Measurements from ENCODE around the gene APMAP. TPM values are rescaled to one million over a fixed set of nuclear protein-coding genes. Genes with fewer than 3 reads are reported as not detected.

Gene APMAP
- total RNA-seq, 1 experiment from 2014 or later: 67.8 TPM

DNA sequence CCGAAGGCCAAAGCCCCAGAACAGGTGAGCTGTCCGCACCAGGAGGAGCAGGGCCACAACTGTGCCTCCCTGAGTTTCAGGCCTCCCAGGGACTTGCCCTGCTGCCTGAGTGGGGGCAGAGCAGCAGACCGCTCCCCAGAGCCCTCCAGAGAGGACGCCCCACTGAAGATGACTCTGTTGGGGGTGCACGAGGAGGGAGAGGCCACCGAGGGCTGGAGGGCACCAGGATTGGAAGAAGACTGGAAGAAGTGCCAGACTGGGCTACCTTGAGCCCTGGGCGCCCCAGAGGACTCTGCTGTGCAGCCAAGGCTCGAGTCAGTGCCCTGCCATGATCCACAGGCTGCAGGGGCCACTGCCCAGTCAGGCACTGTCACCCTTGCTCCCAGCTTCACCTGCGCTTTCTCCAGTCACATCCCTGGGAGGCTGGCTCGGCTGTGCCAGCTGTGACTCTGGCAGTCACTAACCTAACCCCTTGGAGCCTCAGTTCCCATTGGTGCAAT is 32.2 kb downstream of the APMAP start:
- H4K20me1 ChIP-seq (ENCODE audit: control insufficient read depth, insufficient read depth, insufficient read length): no peaks in the 10 kb centered on the region
- no peak overlapping the region for H4K91ac ChIP-seq (ENCODE audit: insufficient read length, low read depth, low read length)
- Mint-ChIP-seq H3K9me3 (no peaks in the 10 kb centered on the region; a peak in 1 of 5 replicates), H3K27me3 (ENCODE audit: low read depth) (no peaks in the 10 kb centered on the region), H3K27ac (no peak overlapping the region), H3K4me1 (no peaks in the 10 kb centered on the region), H3K4me3 (no peak overlapping the region), H3K36me3 (ENCODE audit: insufficient read depth in 1 of 3, low read depth in 3 of 3) (peaks cover 16 to 43% (median 22%) of the 10 kb centered on the region in 3 experiments; a peak in 6 of 7 replicates)
- peak; percentile 17 for DNase-seq
- H3K4me2 ChIP-seq (ENCODE audit: insufficient read depth, insufficient read length, low read length): no peak overlapping the region
- H3K4me1 ChIP-seq (ENCODE audit: insufficient read depth, low read length): no peaks in the 10 kb centered on the region
- H3K79me1 ChIP-seq (ENCODE audit: insufficient read depth, low read depth, low read length, poor library complexity, severe bottlenecking): no peaks in the 10 kb centered on the region
- H3K56ac ChIP-seq (ENCODE audit: insufficient read length, low read depth, low read length): no peak overlapping the region
- no peak overlapping the region for H2BK15ac ChIP-seq (ENCODE audit: low read depth, low read length)
- TF ChIP-seq, protein P1, sequence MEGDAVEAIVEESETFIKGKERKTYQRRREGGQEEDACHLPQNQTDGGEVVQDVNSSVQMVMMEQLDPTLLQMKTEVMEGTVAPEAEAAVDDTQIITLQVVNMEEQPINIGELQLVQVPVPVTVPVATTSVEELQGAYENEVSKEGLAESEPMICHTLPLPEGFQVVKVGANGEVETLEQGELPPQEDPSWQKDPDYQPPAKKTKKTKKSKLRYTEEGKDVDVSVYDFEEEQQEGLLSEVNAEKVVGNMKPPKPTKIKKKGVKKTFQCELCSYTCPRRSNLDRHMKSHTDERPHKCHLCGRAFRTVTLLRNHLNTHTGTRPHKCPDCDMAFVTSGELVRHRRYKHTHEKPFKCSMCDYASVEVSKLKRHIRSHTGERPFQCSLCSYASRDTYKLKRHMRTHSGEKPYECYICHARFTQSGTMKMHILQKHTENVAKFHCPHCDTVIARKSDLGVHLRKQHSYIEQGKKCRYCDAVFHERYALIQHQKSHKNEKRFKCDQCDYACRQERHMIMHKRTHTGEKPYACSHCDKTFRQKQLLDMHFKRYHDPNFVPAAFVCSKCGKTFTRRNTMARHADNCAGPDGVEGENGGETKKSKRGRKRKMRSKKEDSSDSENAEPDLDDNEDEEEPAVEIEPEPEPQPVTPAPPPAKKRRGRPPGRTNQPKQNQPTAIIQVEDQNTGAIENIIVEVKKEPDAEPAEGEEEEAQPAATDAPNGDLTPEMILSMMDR (conservative IDR thresholded peaks at IDR 0.05): no peak
- no peak overlapping the region for H3T11ph ChIP-seq (ENCODE audit: low read length)
- no peaks in the 10 kb centered on the region for H3K27me3 ChIP-seq (ENCODE audit: insufficient read depth, low read length)
- WGBS (ENCODE audit: extremely low coverage, insufficient read length, low lambda C conversion rate): no CpG with 5 or more reads among the region's 10 CpGs
- no peak overlapping the region for H2BK5ac ChIP-seq (ENCODE audit: insufficient read length, low read length)
- no peak overlapping the region for H3K4ac ChIP-seq (ENCODE audit: low read depth, low read length)
- H3K79me2 ChIP-seq (ENCODE audit: insufficient read depth, low read length): no peaks in the 10 kb centered on the region
- no peak overlapping the region for H3K14ac ChIP-seq (ENCODE audit: insufficient read depth, low read length)
- H2AK5ac ChIP-seq (ENCODE audit: insufficient read length, low read length): no peak overlapping the region
- H3K23me2 ChIP-seq (ENCODE audit: insufficient read length, low read depth, low read length, poor library complexity, severe bottlenecking): no peaks in the 10 kb centered on the region
- H2BK12ac ChIP-seq (ENCODE audit: insufficient read length, low read depth, low read length): no peak overlapping the region
- H3K9me3 ChIP-seq (ENCODE audit: control insufficient read depth, low read depth, low read length): no peaks in the 10 kb centered on the region
- no peak overlapping the region for H3K9ac ChIP-seq (ENCODE audit: extremely low read depth, insufficient read length, low read length)
- no peak overlapping the region for H3K23ac ChIP-seq (ENCODE audit: insufficient read length, low read depth, low read length)
- no peak overlapping the region for H2AFZ ChIP-seq (ENCODE audit: low read length)
- no peak overlapping the region for H4K5ac ChIP-seq (ENCODE audit: insufficient read length, low read depth, low read length)
- H3K27ac ChIP-seq (ENCODE audit: insufficient read length, low read depth, low read length): no peak overlapping the region
- no peak overlapping the region for H3K18ac ChIP-seq (ENCODE audit: insufficient read length, low read depth, low read length)
- H2BK120ac ChIP-seq (ENCODE audit: low read depth, low read length, poor library complexity, severe bottlenecking): no peak overlapping the region
- H4K8ac ChIP-seq (replicated peaks; ENCODE audit: insufficient read length, low read depth, low read length): no peak overlapping the region
- no peak overlapping the region for H2BK20ac ChIP-seq (ENCODE audit: low read depth, low read length, poor library complexity, severe bottlenecking)
